Subcutaneous adipose tissue (tissue), 4 donors: ENCODE measurements around the gene MATR3. TPM values are rescaled to one million over a fixed set of nuclear protein-coding genes. Genes with fewer than 3 reads are reported as not detected.

Experiments
- small RNA-seq: library from RNA; depleted of rRNA; stranded (forward); fragments of <200 nt; gene quantifications from one replicate; pipeline ENCODE3, GENCODE V24; 2016
- total RNA-seq, 4 donors: library from RNA; depleted of rRNA; stranded (reverse); fragments of >200 nt; gene quantifications; one replicate each; pipeline ENCODE4 v1.1.0, GENCODE V29; 2016
- TF ChIP-seq, protein P1 (sequence below): fragments of 450-650 bp; IDR thresholded peaks from one replicate; pipeline ENCODE4 v1.5.1; 2016; ENCODE audit warnings: low read depth, mild to moderate bottlenecking, control low read depth, antibody characterized with exemption, moderate library complexity

The MATR3 gene
- total RNA-seq, 4 donors from 2014 or later: 220 to 244 (median 234) TPM

DNA sequence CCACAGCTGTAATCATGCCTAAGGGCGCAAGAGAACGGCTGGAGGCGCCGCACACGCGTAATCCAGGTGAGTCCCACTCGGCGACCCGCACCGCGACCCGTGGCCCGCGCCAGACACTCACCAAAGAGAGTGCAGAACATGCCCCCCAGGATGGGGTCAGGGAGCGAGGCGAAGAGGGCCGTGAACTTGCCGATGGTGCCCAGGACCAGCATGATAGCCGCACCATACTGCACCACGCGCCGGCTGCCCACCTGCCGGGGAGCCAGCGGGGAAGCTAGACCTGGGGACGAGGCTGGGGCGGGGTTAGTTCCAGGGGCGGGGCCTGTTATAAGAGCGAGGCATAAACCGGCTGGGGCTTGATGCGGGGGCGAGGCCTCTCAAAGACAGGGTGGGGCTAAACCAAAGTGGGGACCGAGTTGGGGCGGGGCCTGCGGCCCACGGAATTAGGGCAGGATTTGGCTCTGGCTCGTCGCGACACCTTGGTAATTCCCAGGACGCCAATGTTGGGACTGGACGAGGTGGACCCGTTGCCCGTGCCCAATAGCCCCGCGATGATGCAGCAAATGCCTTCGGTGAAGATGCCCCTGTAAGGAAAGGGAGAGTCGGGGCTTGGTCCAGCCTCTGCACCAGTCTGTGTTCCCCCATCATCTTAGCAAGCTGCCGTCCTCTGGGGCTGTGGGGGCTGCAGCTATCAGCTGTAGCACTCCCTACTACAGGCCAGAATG, 84.7 kb downstream of the MATR3 start:
- TF ChIP-seq, protein P1, sequence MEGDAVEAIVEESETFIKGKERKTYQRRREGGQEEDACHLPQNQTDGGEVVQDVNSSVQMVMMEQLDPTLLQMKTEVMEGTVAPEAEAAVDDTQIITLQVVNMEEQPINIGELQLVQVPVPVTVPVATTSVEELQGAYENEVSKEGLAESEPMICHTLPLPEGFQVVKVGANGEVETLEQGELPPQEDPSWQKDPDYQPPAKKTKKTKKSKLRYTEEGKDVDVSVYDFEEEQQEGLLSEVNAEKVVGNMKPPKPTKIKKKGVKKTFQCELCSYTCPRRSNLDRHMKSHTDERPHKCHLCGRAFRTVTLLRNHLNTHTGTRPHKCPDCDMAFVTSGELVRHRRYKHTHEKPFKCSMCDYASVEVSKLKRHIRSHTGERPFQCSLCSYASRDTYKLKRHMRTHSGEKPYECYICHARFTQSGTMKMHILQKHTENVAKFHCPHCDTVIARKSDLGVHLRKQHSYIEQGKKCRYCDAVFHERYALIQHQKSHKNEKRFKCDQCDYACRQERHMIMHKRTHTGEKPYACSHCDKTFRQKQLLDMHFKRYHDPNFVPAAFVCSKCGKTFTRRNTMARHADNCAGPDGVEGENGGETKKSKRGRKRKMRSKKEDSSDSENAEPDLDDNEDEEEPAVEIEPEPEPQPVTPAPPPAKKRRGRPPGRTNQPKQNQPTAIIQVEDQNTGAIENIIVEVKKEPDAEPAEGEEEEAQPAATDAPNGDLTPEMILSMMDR: no peak

DNA sequence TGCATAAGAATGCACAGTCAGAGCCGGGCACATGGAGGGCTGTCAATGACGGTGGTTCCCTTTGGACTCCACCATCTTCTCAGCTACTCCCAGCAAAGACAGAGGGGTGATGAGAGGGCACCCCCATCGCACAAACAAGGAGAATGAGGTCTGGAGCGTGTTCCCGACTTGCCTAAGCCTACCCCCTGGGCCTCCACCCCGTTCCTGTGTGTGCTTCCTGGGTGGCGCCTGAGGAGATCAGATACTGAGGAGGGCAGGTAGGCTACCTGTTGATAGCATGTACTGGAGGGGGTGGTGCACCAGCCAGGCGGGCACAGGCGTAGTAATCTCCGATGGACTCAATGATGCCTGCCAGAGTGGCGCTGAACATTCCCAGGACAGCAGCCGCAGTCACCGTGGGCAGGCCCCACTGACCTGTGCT, 85.4 kb downstream of the MATR3 start:
- TF ChIP-seq, protein P1: no peak

DNA sequence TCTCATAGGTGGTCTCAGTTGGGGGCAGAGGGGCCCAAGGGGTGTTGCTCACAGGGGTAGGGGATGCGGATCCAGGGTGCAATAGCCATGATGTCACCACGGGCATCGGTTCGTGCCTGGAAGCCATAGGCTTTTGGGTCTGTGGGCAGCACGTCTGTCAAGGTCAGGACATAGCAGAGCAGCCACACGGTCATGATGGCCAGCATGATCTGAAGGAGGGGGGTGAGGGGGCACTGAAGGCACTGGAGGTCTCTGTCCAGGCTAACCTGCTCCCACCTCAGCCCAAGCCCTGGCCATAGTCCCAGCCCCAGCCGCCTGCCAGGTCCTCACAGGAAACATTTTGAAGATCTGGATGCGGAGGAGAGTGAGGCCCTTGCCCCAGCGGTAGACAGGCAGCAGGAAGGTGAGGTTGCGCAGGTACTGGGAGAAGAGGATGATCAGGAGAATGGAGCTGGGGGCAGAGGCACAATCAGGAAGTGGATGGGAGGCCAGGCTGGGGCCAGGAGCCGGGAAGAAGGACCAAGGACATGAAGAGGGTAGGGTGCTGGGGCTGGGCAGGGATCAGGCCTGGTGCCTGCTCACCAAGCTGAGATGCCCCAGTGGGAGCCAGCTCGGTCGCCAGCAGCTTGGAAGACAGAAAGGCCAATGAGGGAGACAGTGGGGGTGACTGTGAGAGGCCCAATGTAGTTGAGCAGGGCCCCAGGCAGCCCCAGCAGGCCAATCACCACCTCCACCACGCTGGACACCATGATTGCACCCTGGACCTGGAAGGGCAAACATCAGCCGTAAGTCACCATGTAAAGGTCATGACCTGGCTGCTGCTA, 86.3 kb downstream of the MATR3 start:
- TF ChIP-seq, protein P1: no peak

Small RNA genes lying within 50 kb of the gene (small RNA-seq; reads per million reads assigned to genes)
- gene RNA5SP195: not detected
- 27.1 reads per million, percentile 95 among the genes with 10 or more reads in this experiment for gene SNORA74A
- 102 reads per million, percentile 97 among the genes with 10 or more reads in this experiment for gene SNORA74D

Other genes starting within 250 kb of the MATR3 start
- 10 to 100 TPM; 29.7 to 52.9 (median 44.8) TPM for gene SIL1, start 95.4 kb upstream of the MATR3 start, total RNA-seq
- 100 to 1,000 TPM in 1 of 4 donors, 10 to 100 TPM in 3; 84.3 to 124 (median 87.2) TPM for gene PAIP2, start 48.1 kb downstream of the MATR3 start, total RNA-seq
- not detected for gene SLC23A1, start 89.6 kb downstream of the MATR3 start, total RNA-seq
- 1 to 10 TPM in 1 of 4 donors, not detected in 3; 2.1 TPM for gene MZB1, start 96.2 kb downstream of the MATR3 start, total RNA-seq
- under 1 TPM; 0.16 to 0.75 (median 0.28) TPM for gene PROB1, start 101.4 kb downstream of the MATR3 start, total RNA-seq
- gene SPATA24, start 110.3 kb downstream of the MATR3 start, total RNA-seq: 1 to 10 TPM in 1 of 4 donors, under 1 TPM in 1, not detected in 2; 0.85 to 2.2 TPM
- gene DNAJC18, start 145.8 kb downstream of the MATR3 start, total RNA-seq: 1 to 10 TPM; 3.8 to 9.0 (median 4.4) TPM
- gene ECSCR, start 169.0 kb downstream of the MATR3 start, total RNA-seq: 10 to 100 TPM; 10.0 to 25.4 (median 19.0) TPM
- gene SMIM33, start 177.3 kb downstream of the MATR3 start, total RNA-seq: not detected
- 10 to 100 TPM; 17.6 to 42.8 (median 31.8) TPM for gene STING1, start 189.0 kb downstream of the MATR3 start, total RNA-seq